Activated CD8-positive, alpha-beta memory T cell treated with anti-CD3 and anti-CD28 coated beads, Interleukin-2, amount 10 ng/mL, durations not matched to agents 7 days and 5 days (primary cell): ENCODE results near the gene NDRG3. TPM values are rescaled to one million over a fixed set of nuclear protein-coding genes. Genes with fewer than 3 reads are reported as not detected.

Experiments used
- ATAC-seq: fragments of 150-1000 bp; cut with Tn5 transposase; one replicate; pipeline ENCODE4 v1.10.0; 2021; ENCODE audit warnings: moderate library complexity
- CTCF ChIA-PET: fragments of 350-600 bp; sonication (Branson Sonifier 250); formaldehyde crosslinking; loops from one replicate; lab custom pipeline; 2021; ENCODE audit warnings: antibody characterized with exemption; lab: Charles Lee
- DNase-seq: peaks from one replicate; pipeline ENCODE4 v3.0.0-alpha.2; 2020
- H3K27ac Mint-ChIP-seq: one replicate; pipeline ENCODE4 v1.8.0; 2021; ENCODE audit warnings: mild to moderate bottlenecking, mixed read lengths
- H3K27me3 Mint-ChIP-seq: one replicate; pipeline ENCODE4 v1.8.0; 2021; ENCODE audit warnings: mixed read lengths
- H3K36me3 Mint-ChIP-seq: one replicate; pipeline ENCODE4 v1.8.0; 2021; ENCODE audit warnings: mild to moderate bottlenecking, mixed read lengths
- H3K4me1 Mint-ChIP-seq: one replicate; pipeline ENCODE4 v1.8.0; 2021; ENCODE audit warnings: mixed read lengths
- H3K4me3 Mint-ChIP-seq: one replicate; pipeline ENCODE4 v1.8.0; 2021; ENCODE audit warnings: mild to moderate bottlenecking, moderate library complexity, mixed read lengths
- H3K9me3 Mint-ChIP-seq: one replicate; pipeline ENCODE4 v1.8.0; 2022; ENCODE audit warnings: low read depth, mixed read lengths
- total RNA-seq, 2 experiments: library from RNA; stranded (reverse); gene quantifications; one replicate each; pipeline ENCODE4 v1.2.3, GENCODE V29; 2021

NDRG3 gene
- total RNA-seq, 2 experiments from 2014 or later, result 27.8 to 28.8 TPM

GRCh38 chr20:36754656-36755222 lies 8.8 kb upstream of the NDRG3 start:
- H3K36me3 Mint-ChIP-seq, result peaks cover 47% of the 10 kb centered on the region
- H3K27me3 Mint-ChIP-seq, result no peaks in the 10 kb centered on the region
- ATAC-seq, result peak; percentile 85
- no peaks in the 10 kb centered on the region for H3K9me3 Mint-ChIP-seq
- CTCF ChIA-PET, result interaction anchor here (0.6 to 5.8 kb wide), 34 partner anchors 8 to 350 kb away, joined by 3 to 31 read pairs (median 4); partner anchors contain the start of genes DSN1, NDRG3, RAB5IF and SLA2
- H3K4me3 Mint-ChIP-seq, result no peak overlapping the region
- DNase-seq, result peak; percentile 65
- H3K4me1 Mint-ChIP-seq, result peaks cover 14% of the 10 kb centered on the region
- no peak overlapping the region for H3K27ac Mint-ChIP-seq

GRCh38 chr20:36752582-36752981 lies 6.7 kb upstream of the NDRG3 start:
- Mint-ChIP-seq H3K36me3 (peaks cover 42% of the 10 kb centered on the region), H3K4me1 (peaks cover 9% of the 10 kb centered on the region), H3K27ac (no peak overlapping the region), H3K4me3 (no peak overlapping the region), H3K9me3 (no peaks in the 10 kb centered on the region), H3K27me3 (no peaks in the 10 kb centered on the region)
- ATAC-seq (no peak), DNase-seq (no peak)
- CTCF ChIA-PET, result interaction anchor here (1.8 to 5.8 kb wide), 2 partner anchors 15 to 21 kb away, joined by 5 to 31 read pairs; partner anchors contain the start of gene DSN1

GRCh38 chr20:36745234-36745926 lies 510 bp downstream of the NDRG3 start:
- Mint-ChIP-seq H3K4me1 (peaks cover 24% of the 10 kb centered on the region), H3K27ac (peak overlapping the region; percentile 78), H3K27me3 (no peaks in the 10 kb centered on the region), H3K4me3 (peak overlapping the region; percentile 84), H3K36me3 (peaks cover 2% of the 10 kb centered on the region), H3K9me3 (no peaks in the 10 kb centered on the region)
- CTCF ChIA-PET, result interaction anchor here (1.2 to 3.0 kb wide), 11 partner anchors 10 to 174 kb away, joined by 3 to 16 read pairs (median 7); partner anchors contain the start of genes DSN1 and RAB5IF
- DNase-seq (peak; percentile 60), ATAC-seq (no peak)

- Mint-ChIP-seq H3K27me3 (no peaks in the 10 kb centered on the region), H3K4me3 (peak overlapping the region; percentile 84), H3K9me3 (no peaks in the 10 kb centered on the region), H3K36me3 (peaks cover 2% of the 10 kb centered on the region), H3K4me1 (peaks cover 24% of the 10 kb centered on the region), H3K27ac (no peak overlapping the region)
- CTCF ChIA-PET, result interaction anchor here (0.6 to 3.0 kb wide), 13 partner anchors 9 to 188 kb away, joined by 3 to 16 read pairs (median 5); partner anchors contain the start of genes DSN1 and RAB5IF
- DNase-seq (no peak), ATAC-seq (no peak)
Observed at GRCh38 chr20:36744764-36745191, 1.1 kb downstream of the NDRG3 start.

- H3K27me3 Mint-ChIP-seq, result no peaks in the 10 kb centered on the region
- CTCF ChIA-PET, result interaction anchor here (0.6 to 3.0 kb wide), 11 partner anchors 9 to 187 kb away, joined by 3 to 16 read pairs (median 5); partner anchors contain the start of genes DSN1 and RAB5IF
- H3K4me1 Mint-ChIP-seq, result peaks cover 24% of the 10 kb centered on the region
- no peak overlapping the region for H3K27ac Mint-ChIP-seq
- H3K9me3 Mint-ChIP-seq, result no peaks in the 10 kb centered on the region
- ATAC-seq (no peak), DNase-seq (no peak)
- H3K36me3 Mint-ChIP-seq, result peaks cover 2% of the 10 kb centered on the region
- peak overlapping the region; percentile 84 for H3K4me3 Mint-ChIP-seq
Observed at GRCh38 chr20:36744243-36744642, 1.6 kb downstream of the NDRG3 start.

GRCh38 chr20:36742558-36742957 lies 3.3 kb downstream of the NDRG3 start:
- CTCF ChIA-PET, result interaction anchor here (0.9 to 1.8 kb wide), 2 partner anchors 9 kb away, joined by 3 to 8 read pairs; no protein-coding TSS in a partner anchor
- Mint-ChIP-seq H3K4me1 (peaks cover 24% of the 10 kb centered on the region), H3K27me3 (no peaks in the 10 kb centered on the region), H3K36me3 (peaks cover 2% of the 10 kb centered on the region), H3K27ac (no peak overlapping the region), H3K4me3 (no peak overlapping the region), H3K9me3 (no peaks in the 10 kb centered on the region)
- no peak for ATAC-seq
- DNase-seq, result no peak

GRCh38 chr20:36741072-36741471 lies 4.8 kb downstream of the NDRG3 start:
- Mint-ChIP-seq H3K27ac (no peak overlapping the region), H3K4me3 (no peak overlapping the region), H3K27me3 (no peaks in the 10 kb centered on the region), H3K36me3 (peaks cover 2% of the 10 kb centered on the region), H3K9me3 (no peaks in the 10 kb centered on the region), H3K4me1 (peaks cover 20% of the 10 kb centered on the region)
- DNase-seq (no peak), ATAC-seq (no peak)
- CTCF ChIA-PET, result interaction anchor here (0.9 to 1.4 kb wide), 3 partner anchors 17 to 98 kb away, joined by 3 read pairs; no protein-coding TSS in a partner anchor

GRCh38 chr20:36737183-36737499 lies 8.7 kb downstream of the NDRG3 start:
- DNase-seq, result no peak
- Mint-ChIP-seq H3K27me3 (no peaks in the 10 kb centered on the region), H3K4me3 (no peak overlapping the region), H3K9me3 (no peaks in the 10 kb centered on the region), H3K36me3 (no peaks in the 10 kb centered on the region), H3K4me1 (peaks cover 37% of the 10 kb centered on the region), H3K27ac (no peak overlapping the region)
- CTCF ChIA-PET, result interaction anchor here (0.6 to 1.7 kb wide), 3 partner anchors 18 to 422 kb away, joined by 3 to 6 read pairs (median 4); no protein-coding TSS in a partner anchor
- no peak for ATAC-seq

GRCh38 chr20:36736451-36737182 lies 9.3 kb downstream of the NDRG3 start:
- H3K4me1 Mint-ChIP-seq, result peaks cover 35% of the 10 kb centered on the region
- H3K9me3 Mint-ChIP-seq, result no peaks in the 10 kb centered on the region
- DNase-seq, result no peak
- H3K36me3 Mint-ChIP-seq, result no peaks in the 10 kb centered on the region
- H3K4me3 Mint-ChIP-seq, result no peak overlapping the region
- CTCF ChIA-PET, result interaction anchor here (0.6 to 2.4 kb wide), 7 partner anchors 9 to 423 kb away, joined by 3 to 14 read pairs (median 4); partner anchors contain the start of genes DSN1 and NDRG3
- no peak for ATAC-seq
- H3K27me3 Mint-ChIP-seq, result no peaks in the 10 kb centered on the region
- H3K27ac Mint-ChIP-seq, result peak overlapping the region; percentile 43

- H3K9me3 Mint-ChIP-seq, result no peaks in the 10 kb centered on the region
- H3K4me1 Mint-ChIP-seq, result peaks cover 48% of the 10 kb centered on the region
- H3K4me3 Mint-ChIP-seq, result no peak overlapping the region
- H3K27ac Mint-ChIP-seq, result peak overlapping the region; percentile 70
- peaks cover 2% of the 10 kb centered on the region for H3K36me3 Mint-ChIP-seq
- no peaks in the 10 kb centered on the region for H3K27me3 Mint-ChIP-seq
- ATAC-seq (no peak), DNase-seq (no peak)
- CTCF ChIA-PET, result interaction anchor here (2.0 to 2.5 kb wide), 4 partner anchors 10 to 127 kb away, joined by 8 to 15 read pairs (median 10); partner anchors contain the start of genes NDRG3 and RAB5IF
Observed at GRCh38 chr20:36732456-36732855, 13.4 kb downstream of the NDRG3 start.

GRCh38 chr20:36728986-36729385 lies 16.9 kb downstream of the NDRG3 start:
- no peaks in the 10 kb centered on the region for H3K9me3 Mint-ChIP-seq
- ATAC-seq (peak; percentile 61), DNase-seq (peak; percentile 49)
- peaks cover 2% of the 10 kb centered on the region for H3K36me3 Mint-ChIP-seq
- no peaks in the 10 kb centered on the region for H3K27me3 Mint-ChIP-seq
- H3K27ac Mint-ChIP-seq, result peak overlapping the region; percentile 45
- H3K4me3 Mint-ChIP-seq, result no peak overlapping the region
- CTCF ChIA-PET, result interaction anchor here (0.6 to 2.3 kb wide), 16 partner anchors 17 to 252 kb away, joined by 3 to 16 read pairs (median 4); partner anchors contain the start of genes NDRG3 and SLA2
- H3K4me1 Mint-ChIP-seq, result peaks cover 31% of the 10 kb centered on the region

GRCh38 chr20:36726168-36726567 lies 19.7 kb downstream of the NDRG3 start:
- Mint-ChIP-seq H3K27ac (no peak overlapping the region), H3K36me3 (peaks cover 5% of the 10 kb centered on the region), H3K4me3 (no peak overlapping the region), H3K27me3 (no peaks in the 10 kb centered on the region), H3K4me1 (peaks cover 12% of the 10 kb centered on the region), H3K9me3 (no peaks in the 10 kb centered on the region)
- ATAC-seq (no peak), DNase-seq (no peak)
- CTCF ChIA-PET, result interaction anchor here (1.0 to 1.1 kb wide), 2 partner anchors 19 to 47 kb away, joined by 3 read pairs; partner anchors contain the start of gene DSN1
